GM12878 (cell line): ENCODE data around the gene ADAR. TPM values are rescaled to one million over a fixed set of nuclear protein-coding genes. Genes with fewer than 3 reads are reported as not detected.

Source experiments
- ATAC-seq: fragments of 200-7000 bp; cut with Tn5 transposase; 3 replicates; pipeline ENCODE4 v1.9.1; 2020; ENCODE audit warnings: mild to moderate bottlenecking, moderate library complexity
- BruUV-seq: library from RNA; stranded (reverse); fragments of 400-500 nt; replicated peaks from 2 replicates; lab custom pipeline; 2021; lab: Mats Ljungman, UMichigan
- CTCF ChIA-PET: fragments of 300-600 bp; sonication (Branson Sonifier 250); formaldehyde crosslinking; extraction: SDS; loops from one replicate; lab custom pipeline; 2021; ENCODE audit warnings: inconsistent platforms; lab: Yijun Ruan, JAX
- POLR2A ChIA-PET: fragments of 350-600 bp; formaldehyde crosslinking; extraction: SDS; loops from one replicate; lab custom pipeline; 2021; ENCODE audit warnings: inconsistent platforms; lab: Charles Lee
- RAD21 ChIA-PET: fragments of 300-600 bp; sonication (Branson Sonifier 250); formaldehyde crosslinking; loops from one replicate; lab custom pipeline; 2023; ENCODE audit warnings: antibody characterized with exemption; ENCODE audit not compliant: unreplicated experiment; lab: Charles Lee
- SMC1A ChIA-PET: fragments of 300-600 bp; sonication (Branson Sonifier 250); formaldehyde crosslinking; loops from one replicate; lab custom pipeline; 2023; ENCODE audit not compliant: unreplicated experiment, uncharacterized antibody; lab: Charles Lee
- DNase-seq: peaks from one replicate; pipeline ENCODE4 v3.0.0-alpha.2; 2011; ENCODE audit warnings: low read depth, low spot score
- FAIRE-seq: peaks from 3 replicates; lab custom pipeline; 2011; peaks lifted over from hg19 to GRCh38; lab: Jason Lieb, UNC
- H2AFZ ChIP-seq: 2 replicates; pipeline ENCODE4 v1.6.0; 2011; ENCODE audit warnings: low read depth, low read length, control low read depth; ENCODE audit not compliant: control insufficient read depth
- H3K27ac ChIP-seq: 2 replicates; pipeline ENCODE4 v1.5.1; 2011; ENCODE audit warnings: control low read depth; ENCODE audit not compliant: control insufficient read depth, insufficient read depth
- H3K27me3 ChIP-seq, 2 experiments: replicated peaks in 1 of 2; 2 replicates each; pipeline versions ENCODE4 v1.6.0 to v1.6.1; 2011; ENCODE audit warnings: low read length in 1 of 2; ENCODE audit not compliant: control insufficient read depth in 2 of 2, insufficient read depth in 2 of 2
- H3K36me3 ChIP-seq, 2 experiments: 2 replicates each; pipeline ENCODE4 v1.5.1; 2011; ENCODE audit warnings: low read length in 1 of 2; ENCODE audit not compliant: control insufficient read depth in 2 of 2, insufficient read depth in 2 of 2
- H3K4me1 ChIP-seq: 2 replicates; pipeline ENCODE4 v1.6.1; 2011; ENCODE audit warnings: mild to moderate bottlenecking, low read length, moderate library complexity, mixed read lengths; ENCODE audit not compliant: control insufficient read depth, insufficient read depth
- H3K4me2 ChIP-seq: 2 replicates; pipeline ENCODE4 v1.6.0; 2011; ENCODE audit warnings: control low read depth; ENCODE audit not compliant: control insufficient read depth, insufficient read depth
- H3K4me3 ChIP-seq: fragments of 200-600 bp; sonication (generic); 2 replicates; pipeline ENCODE4 v1.5.1; 2016
- H3K79me2 ChIP-seq: 2 replicates; pipeline ENCODE4 v1.6.0; 2011; ENCODE audit warnings: low read length; ENCODE audit not compliant: control insufficient read depth, insufficient read depth
- H3K9ac ChIP-seq: 2 replicates; pipeline ENCODE4 v1.8.0; 2011; ENCODE audit warnings: low read length, control low read depth, mixed read lengths; ENCODE audit not compliant: control insufficient read depth, insufficient read depth
- H3K9me3 ChIP-seq: replicated peaks from 3 replicates; pipeline ENCODE4 v1.5.1; 2011; ENCODE audit warnings: mild to moderate bottlenecking, low read length; ENCODE audit not compliant: control insufficient read depth, insufficient read depth
- H4K20me1 ChIP-seq: 2 replicates; pipeline ENCODE4 v1.6.0; 2011; ENCODE audit not compliant: control insufficient read depth, insufficient read depth
- ATF7 ChIP-seq: fragments of 450-650 bp; IDR thresholded peaks from 2 replicates; pipeline ENCODE4 v1.6.1; 2016; ENCODE audit warnings: low read depth, mild to moderate bottlenecking
- BACH1 ChIP-seq: fragments of 450-650 bp; IDR thresholded peaks from 2 replicates; pipeline ENCODE4 v1.6.1; 2017; ENCODE audit warnings: mild to moderate bottlenecking, borderline replicate concordance
- CBFB ChIP-seq: IDR thresholded peaks from 2 replicates; pipeline ENCODE4 v1.6.1; 2016; ENCODE audit warnings: antibody characterized with exemption, low read depth
- CEBPB ChIP-seq, 2 experiments: fragments of 150-350 bp in 1 of 2; IDR thresholded peaks; 2 replicates each; pipeline ENCODE4 v1.6.1; 2012 to 2014; ENCODE audit warnings: low read depth in 2 of 2, low read length in 2 of 2, borderline replicate concordance in 1 of 2, inconsistent platforms in 1 of 2
- HDAC2 ChIP-seq: fragments of 200-600 bp; sonication (generic); IDR thresholded peaks from 2 replicates; pipeline ENCODE4 v1.6.1; 2017
- NRF1 ChIP-seq: conservative IDR thresholded peaks from 2 replicates; pipeline ENCODE4 v1.6.1; 2011; ENCODE audit warnings: mild to moderate bottlenecking, low read depth, low read length, improper control_type of control experiment
- PML ChIP-seq: IDR thresholded peaks from 2 replicates; pipeline ENCODE4 v1.6.1; 2012; ENCODE audit warnings: low read length, inconsistent platforms
- RB1 ChIP-seq: fragments of 450-650 bp; formaldehyde crosslinking; IDR thresholded peaks from 2 replicates; pipeline ENCODE4 v1.6.1; 2017; ENCODE audit warnings: mild to moderate bottlenecking, borderline replicate concordance
- SRF ChIP-seq, 2 experiments: IDR thresholded peaks; 2 replicates each; pipeline ENCODE4 v1.6.1; 2011; ENCODE audit warnings: low read depth in 2 of 2, low read length in 2 of 2, mild to moderate bottlenecking in 1 of 2, moderate library complexity in 1 of 2
- TAF1 ChIP-seq: IDR thresholded peaks from 2 replicates; pipeline ENCODE4 v1.6.1; 2011; ENCODE audit warnings: mild to moderate bottlenecking, low read depth, low read length, borderline replicate concordance
- TARDBP ChIP-seq: IDR thresholded peaks from 2 replicates; pipeline ENCODE4 v1.6.1; 2016; ENCODE audit warnings: borderline replicate concordance
- ZBED1 ChIP-seq: IDR thresholded peaks from 2 replicates; pipeline ENCODE4 v1.6.1; 2016; ENCODE audit warnings: borderline replicate concordance
- ZNF207 ChIP-seq: fragments of 450-650 bp; IDR thresholded peaks from 2 replicates; pipeline ENCODE4 v1.6.1; 2014; ENCODE audit warnings: antibody characterized with exemption, mild to moderate bottlenecking, borderline replicate concordance
- ZNF622 ChIP-seq: fragments of 450-650 bp; IDR thresholded peaks from 2 replicates; pipeline ENCODE4 v1.6.1; 2017; ENCODE audit warnings: mild to moderate bottlenecking, inconsistent platforms
- WGBS: methylation state at CpG from one replicate; pipeline ENCODE4 v1.1.6; 2016; ENCODE audit warnings: low lambda C conversion rate; ENCODE audit not compliant: insufficient replicate concordance, insufficient coverage; ENCODE audit errors: missing lambda C conversion rate; 5-methylcytosine and 5-hydroxymethylcytosine counted together
- in situ Hi-C: fragments of 300-500 bp; cut with MboI; formaldehyde crosslinking; loops from 9 replicates; pipeline ENCODE4 v1.14.3; 2018; ENCODE audit warnings: mixed read lengths
- intact Hi-C: fragments of 100-400 bp; cut with micrococcal nuclease; formaldehyde crosslinking; loops from one replicate; pipeline ENCODE4 v1.14.2; 2022; ENCODE audit not compliant: unreplicated experiment
- polyA plus RNA-seq, 11 experiments: library from polyadenylated mRNA; depleted of rRNA in 4 of 11; unstranded in 6 of 11; stranded (reverse) in 5 of 11; fragments of >200 nt; fragmentation: Nextera tagmentation in 4 of 11; fragmentation: Illumina TruSeq in 1 of 11; extraction: Ambion mirVana in 4 of 11; extraction: Trizol in 1 of 11; gene quantifications; 1 replicate in 1 of 11; 2 replicates in 10 of 11; pipeline versions ENCODE4 v1.2.1 to v1.2.3, GENCODE V29; 2011 to 2016; ENCODE audit warnings: inconsistent platforms in 2 of 11, missing spikeins in 2 of 11, low read depth in 1 of 11
- total RNA-seq, 4 experiments: library from RNA; depleted of rRNA in 3 of 4; stranded (reverse); fragments of >200 nt in 3 of 4; fragmentation: Illumina TruSeq in 1 of 4; extraction: Trizol in 1 of 4; gene quantifications; 2 replicates each; pipeline versions ENCODE4 v1.2.1 to v1.2.3, GENCODE V29; 2013 to 2021
- TF ChIP-seq, protein P1 (sequence below): IDR thresholded peaks from 2 replicates; pipeline ENCODE4 v1.6.1; 2011; ENCODE audit warnings: low read depth, low read length, improper control_type of control experiment, borderline replicate concordance
- TF ChIP-seq, protein P2 (sequence below): fragments of 450-650 bp; IDR thresholded peaks from 2 replicates; pipeline ENCODE4 v1.6.1; 2016; ENCODE audit warnings: mild to moderate bottlenecking, moderate library complexity, borderline replicate concordance
- TF ChIP-seq, protein P3 (sequence below): fragments of 450-650 bp; formaldehyde crosslinking; IDR thresholded peaks from 2 replicates; pipeline ENCODE4 v1.4.0; 2020; ENCODE audit warnings: mild to moderate bottlenecking, moderate library complexity

Gene ADAR
- total and polyA plus RNA-seq, 10 of the 15 experiments (the other 5 are each of a cell fraction or from before 2014, with no cell fraction given), result 55.5 to 413 (median 176) TPM

DNA sequence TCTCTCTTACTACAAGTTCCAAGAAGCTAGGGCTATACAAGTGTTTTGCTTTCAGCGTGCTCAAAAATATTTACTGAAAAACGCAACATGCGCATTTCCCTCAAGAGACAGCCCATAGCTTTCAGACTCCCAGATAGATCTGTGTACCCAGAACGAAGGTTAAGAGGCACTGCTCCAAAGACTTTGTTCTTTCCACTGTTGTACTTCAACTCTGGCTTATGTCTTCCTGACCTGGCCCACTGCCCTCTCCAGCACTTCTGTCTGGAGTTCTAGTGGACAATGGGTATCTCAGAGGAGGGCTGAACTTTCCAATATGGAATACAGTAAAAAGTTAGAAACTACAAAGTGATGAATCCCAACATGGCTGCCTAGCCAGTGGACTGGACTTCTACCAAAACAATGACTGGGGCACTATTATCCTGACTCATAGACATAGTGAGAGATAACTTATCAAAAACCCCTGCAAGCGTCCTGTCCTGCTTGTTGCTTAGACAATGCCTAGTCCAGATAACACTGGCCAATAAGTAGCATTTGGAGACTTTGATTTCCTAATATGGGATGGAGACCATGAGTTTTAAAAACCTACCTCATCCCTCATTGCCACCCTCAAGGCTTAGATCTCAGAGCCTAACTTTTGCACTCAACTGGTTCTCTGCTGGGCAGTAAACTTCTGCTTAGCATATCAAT, 8.8 kb upstream of the ADAR start:
- POLR2A ChIA-PET, result no interaction called here
- Histone ChIP-seq H4K20me1 (no peaks in the 10 kb centered on the region), H3K27ac (no peak overlapping the region), H3K27me3 (no peaks in the 10 kb centered on the region), H3K9ac (no peak overlapping the region), H3K4me3 (no peak overlapping the region), H3K4me2 (no peak overlapping the region), H3K4me1 (peaks cover 4% of the 10 kb centered on the region), H3K79me2 (peaks cover 77% of the 10 kb centered on the region), H3K36me3 (no peaks in the 10 kb centered on the region; a peak in 3 of 4 replicates), H3K9me3 (no peaks in the 10 kb centered on the region), H2AFZ (no peak overlapping the region)
- RAD21 ChIA-PET, result no interaction called here
- BruUV-seq, result TSS peak; percentile 27
- CTCF ChIA-PET, result interaction anchor here (0.9 kb wide), 1 partner anchor 17 kb away, joined by 3 read pairs; no protein-coding TSS in a partner anchor
- intact Hi-C loops, result no loop called here
- DNase-seq (no peak), ATAC-seq (peak; percentile 31; the same call in 1 of the 3 replicates), FAIRE-seq (no peak)
- SMC1A ChIA-PET, result interaction anchor here (0.7 to 1.7 kb wide), 2 partner anchors 12 to 120 kb away, joined by 3 to 6 read pairs; no protein-coding TSS in a partner anchor
- in situ Hi-C loops, result no loop called here
- 99% methylated on average over 5 of the region's 5 CpGs for WGBS
- no peak for TF ChIP-seq PML
- no peak for TF ChIP-seq CBFB
- TF ChIP-seq, protein P1, sequence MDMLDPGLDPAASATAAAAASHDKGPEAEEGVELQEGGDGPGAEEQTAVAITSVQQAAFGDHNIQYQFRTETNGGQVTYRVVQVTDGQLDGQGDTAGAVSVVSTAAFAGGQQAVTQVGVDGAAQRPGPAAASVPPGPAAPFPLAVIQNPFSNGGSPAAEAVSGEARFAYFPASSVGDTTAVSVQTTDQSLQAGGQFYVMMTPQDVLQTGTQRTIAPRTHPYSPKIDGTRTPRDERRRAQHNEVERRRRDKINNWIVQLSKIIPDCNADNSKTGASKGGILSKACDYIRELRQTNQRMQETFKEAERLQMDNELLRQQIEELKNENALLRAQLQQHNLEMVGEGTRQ, result no peak
- no peak for TF ChIP-seq HDAC2
- TF ChIP-seq ATF7, result no peak
- TF ChIP-seq RB1, result no peak
- TF ChIP-seq NRF1, result no peak
- TF ChIP-seq ZNF622, result no peak
- TF ChIP-seq, protein P2, sequence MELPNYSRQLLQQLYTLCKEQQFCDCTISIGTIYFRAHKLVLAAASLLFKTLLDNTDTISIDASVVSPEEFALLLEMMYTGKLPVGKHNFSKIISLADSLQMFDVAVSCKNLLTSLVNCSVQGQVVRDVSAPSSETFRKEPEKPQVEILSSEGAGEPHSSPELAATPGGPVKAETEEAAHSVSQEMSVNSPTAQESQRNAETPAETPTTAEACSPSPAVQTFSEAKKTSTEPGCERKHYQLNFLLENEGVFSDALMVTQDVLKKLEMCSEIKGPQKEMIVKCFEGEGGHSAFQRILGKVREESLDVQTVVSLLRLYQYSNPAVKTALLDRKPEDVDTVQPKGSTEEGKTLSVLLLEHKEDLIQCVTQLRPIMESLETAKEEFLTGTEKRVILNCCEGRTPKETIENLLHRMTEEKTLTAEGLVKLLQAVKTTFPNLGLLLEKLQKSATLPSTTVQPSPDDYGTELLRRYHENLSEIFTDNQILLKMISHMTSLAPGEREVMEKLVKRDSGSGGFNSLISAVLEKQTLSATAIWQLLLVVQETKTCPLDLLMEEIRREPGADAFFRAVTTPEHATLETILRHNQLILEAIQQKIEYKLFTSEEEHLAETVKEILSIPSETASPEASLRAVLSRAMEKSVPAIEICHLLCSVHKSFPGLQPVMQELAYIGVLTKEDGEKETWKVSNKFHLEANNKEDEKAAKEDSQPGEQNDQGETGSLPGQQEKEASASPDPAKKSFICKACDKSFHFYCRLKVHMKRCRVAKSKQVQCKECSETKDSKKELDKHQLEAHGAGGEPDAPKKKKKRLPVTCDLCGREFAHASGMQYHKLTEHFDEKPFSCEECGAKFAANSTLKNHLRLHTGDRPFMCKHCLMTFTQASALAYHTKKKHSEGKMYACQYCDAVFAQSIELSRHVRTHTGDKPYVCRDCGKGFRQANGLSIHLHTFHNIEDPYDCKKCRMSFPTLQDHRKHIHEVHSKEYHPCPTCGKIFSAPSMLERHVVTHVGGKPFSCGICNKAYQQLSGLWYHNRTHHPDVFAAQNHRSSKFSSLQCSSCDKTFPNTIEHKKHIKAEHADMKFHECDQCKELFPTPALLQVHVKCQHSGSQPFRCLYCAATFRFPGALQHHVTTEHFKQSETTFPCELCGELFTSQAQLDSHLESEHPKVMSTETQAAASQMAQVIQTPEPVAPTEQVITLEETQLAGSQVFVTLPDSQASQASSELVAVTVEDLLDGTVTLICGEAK, result no peak
- no peak for TF ChIP-seq BACH1
- TF ChIP-seq ZBED1, result no peak
- TF ChIP-seq ZNF207, result no peak
- TF ChIP-seq, protein P3, sequence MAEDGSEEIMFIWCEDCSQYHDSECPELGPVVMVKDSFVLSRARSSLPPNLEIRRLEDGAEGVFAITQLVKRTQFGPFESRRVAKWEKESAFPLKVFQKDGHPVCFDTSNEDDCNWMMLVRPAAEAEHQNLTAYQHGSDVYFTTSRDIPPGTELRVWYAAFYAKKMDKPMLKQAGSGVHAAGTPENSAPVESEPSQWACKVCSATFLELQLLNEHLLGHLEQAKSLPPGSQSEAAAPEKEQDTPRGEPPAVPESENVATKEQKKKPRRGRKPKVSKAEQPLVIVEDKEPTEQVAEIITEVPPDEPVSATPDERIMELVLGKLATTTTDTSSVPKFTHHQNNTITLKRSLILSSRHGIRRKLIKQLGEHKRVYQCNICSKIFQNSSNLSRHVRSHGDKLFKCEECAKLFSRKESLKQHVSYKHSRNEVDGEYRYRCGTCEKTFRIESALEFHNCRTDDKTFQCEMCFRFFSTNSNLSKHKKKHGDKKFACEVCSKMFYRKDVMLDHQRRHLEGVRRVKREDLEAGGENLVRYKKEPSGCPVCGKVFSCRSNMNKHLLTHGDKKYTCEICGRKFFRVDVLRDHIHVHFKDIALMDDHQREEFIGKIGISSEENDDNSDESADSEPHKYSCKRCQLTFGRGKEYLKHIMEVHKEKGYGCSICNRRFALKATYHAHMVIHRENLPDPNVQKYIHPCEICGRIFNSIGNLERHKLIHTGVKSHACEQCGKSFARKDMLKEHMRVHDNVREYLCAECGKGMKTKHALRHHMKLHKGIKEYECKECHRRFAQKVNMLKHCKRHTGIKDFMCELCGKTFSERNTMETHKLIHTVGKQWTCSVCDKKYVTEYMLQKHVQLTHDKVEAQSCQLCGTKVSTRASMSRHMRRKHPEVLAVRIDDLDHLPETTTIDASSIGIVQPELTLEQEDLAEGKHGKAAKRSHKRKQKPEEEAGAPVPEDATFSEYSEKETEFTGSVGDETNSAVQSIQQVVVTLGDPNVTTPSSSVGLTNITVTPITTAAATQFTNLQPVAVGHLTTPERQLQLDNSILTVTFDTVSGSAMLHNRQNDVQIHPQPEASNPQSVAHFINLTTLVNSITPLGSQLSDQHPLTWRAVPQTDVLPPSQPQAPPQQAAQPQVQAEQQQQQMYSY, result no peak
- no peak for TF ChIP-seq CEBPB (IDR thresholded peaks at IDR 0.05; ENCODE audit: borderline replicate concordance in 1 of 2, low read depth in 2 of 2, low read length in 2 of 2)
- no peak for TF ChIP-seq TAF1
- no peak for TF ChIP-seq TARDBP
- TF ChIP-seq SRF (IDR thresholded peaks at IDR 0.05; ENCODE audit: low read depth in 2 of 2, low read length in 2 of 2), result no peak
